GM12878 (cell line): Measurements from ENCODE around the gene SCAMP5. TPM values are rescaled to one million over a fixed set of nuclear protein-coding genes. Genes with fewer than 3 reads are reported as not detected.

ENCODE experiments used
- ATF7 ChIP-seq: fragments of 450-650 bp; IDR thresholded peaks from 2 replicates; pipeline ENCODE4 v1.6.1; 2016; ENCODE audit warnings: low read depth, mild to moderate bottlenecking
- BCL11A ChIP-seq: IDR thresholded peaks from 2 replicates; pipeline ENCODE4 v1.6.1; 2011; ENCODE audit warnings: low read depth, low read length
- BCL3 ChIP-seq: IDR thresholded peaks from 2 replicates; pipeline ENCODE4 v1.6.1; 2011; ENCODE audit warnings: borderline replicate concordance, low read depth, mild to moderate bottlenecking, moderate library complexity, low read length; ENCODE audit not compliant: insufficient read depth, poor library complexity, severe bottlenecking
- BRCA1 ChIP-seq: IDR thresholded peaks from 2 replicates; pipeline ENCODE4 v1.6.1; 2011; ENCODE audit warnings: low read depth, low read length, improper control_type of control experiment
- CBFB ChIP-seq: IDR thresholded peaks from 2 replicates; pipeline ENCODE4 v1.6.1; 2016; ENCODE audit warnings: antibody characterized with exemption, low read depth
- CEBPB ChIP-seq, 2 experiments: fragments of 150-350 bp in 1 of 2; IDR thresholded peaks; 2 replicates each; pipeline ENCODE4 v1.6.1; 2012 to 2014; ENCODE audit warnings: low read depth in 2 of 2, low read length in 2 of 2, borderline replicate concordance in 1 of 2, inconsistent platforms in 1 of 2
- HDGF ChIP-seq: fragments of 450-650 bp; IDR thresholded peaks from 2 replicates; pipeline ENCODE4 v1.6.1; 2016; ENCODE audit warnings: antibody characterized with exemption
- IRF3 ChIP-seq: fragments of 450-650 bp; IDR thresholded peaks from 2 replicates; pipeline ENCODE4 v1.6.1; 2014; ENCODE audit warnings: mild to moderate bottlenecking
- MAX ChIP-seq: IDR thresholded peaks from 2 replicates; pipeline ENCODE4 v1.6.1; 2012; ENCODE audit warnings: low read depth, low read length, improper control_type of control experiment
- MYC ChIP-seq: IDR thresholded peaks from 2 replicates; pipeline ENCODE4 v1.6.1; 2011; ENCODE audit warnings: mild to moderate bottlenecking, low read length, moderate library complexity, inconsistent platforms; ENCODE audit not compliant: insufficient read depth, insufficient replicate concordance, insufficient read length, severe bottlenecking
- NR2C2 ChIP-seq: IDR thresholded peaks from 2 replicates; pipeline ENCODE4 v1.6.1; 2011; ENCODE audit warnings: borderline replicate concordance, low read depth; ENCODE audit not compliant: control insufficient read depth, insufficient read length
- PAX5 ChIP-seq: IDR thresholded peaks from 2 replicates; pipeline ENCODE4 v1.6.1; 2011; ENCODE audit warnings: low read depth, low read length, borderline replicate concordance
- PML ChIP-seq: IDR thresholded peaks from 2 replicates; pipeline ENCODE4 v1.6.1; 2012; ENCODE audit warnings: low read length, inconsistent platforms
- POLR2A ChIP-seq: IDR thresholded peaks from 2 replicates; pipeline ENCODE4 v1.6.1; 2011; ENCODE audit warnings: low read depth, mild to moderate bottlenecking, low read length
- POLR2AphosphoS2 ChIP-seq: IDR thresholded peaks from 2 replicates; pipeline ENCODE4 v1.6.1; 2011; ENCODE audit warnings: low read depth, mild to moderate bottlenecking, low read length, improper control_type of control experiment, moderate library complexity
- POLR2AphosphoS5 ChIP-seq: IDR thresholded peaks from 2 replicates; pipeline ENCODE4 v1.6.1; 2011; ENCODE audit warnings: mild to moderate bottlenecking, low read length, inconsistent platforms
- RUNX3 ChIP-seq: IDR thresholded peaks from 2 replicates; pipeline ENCODE4 v1.6.1; 2012; ENCODE audit warnings: low read length, inconsistent platforms
- SKIL ChIP-seq: fragments of 450-650 bp; IDR thresholded peaks from 2 replicates; pipeline ENCODE4 v1.6.1; 2017; ENCODE audit warnings: mild to moderate bottlenecking, low read depth, inconsistent platforms; ENCODE audit not compliant: poor library complexity, severe bottlenecking
- SMAD5 ChIP-seq: IDR thresholded peaks from 2 replicates; pipeline ENCODE4 v1.6.1; 2016; ENCODE audit warnings: antibody characterized with exemption, low read depth
- SUPT20H ChIP-seq: IDR thresholded peaks from 2 replicates; pipeline ENCODE4 v1.6.1; 2011; ENCODE audit warnings: low read depth, mild to moderate bottlenecking, low read length, moderate library complexity, borderline replicate concordance; ENCODE audit not compliant: control insufficient read depth
- TARDBP ChIP-seq: IDR thresholded peaks from 2 replicates; pipeline ENCODE4 v1.6.1; 2016; ENCODE audit warnings: borderline replicate concordance
- ZBTB4 ChIP-seq: fragments of 450-650 bp; formaldehyde crosslinking; IDR thresholded peaks from 2 replicates; pipeline ENCODE4 v1.4.0; 2022; ENCODE audit warnings: mild to moderate bottlenecking, moderate library complexity
- ZNF207 ChIP-seq: fragments of 450-650 bp; IDR thresholded peaks from 2 replicates; pipeline ENCODE4 v1.6.1; 2014; ENCODE audit warnings: antibody characterized with exemption, mild to moderate bottlenecking, borderline replicate concordance
- ZNF384 ChIP-seq: IDR thresholded peaks from 2 replicates; pipeline ENCODE4 v1.6.1; 2012; ENCODE audit warnings: low read depth, mild to moderate bottlenecking, low read length, improper control_type of control experiment, borderline replicate concordance
- ZNF622 ChIP-seq: fragments of 450-650 bp; IDR thresholded peaks from 2 replicates; pipeline ENCODE4 v1.6.1; 2017; ENCODE audit warnings: mild to moderate bottlenecking, inconsistent platforms
- ZSCAN29 ChIP-seq: fragments of 450-650 bp; IDR thresholded peaks from 2 replicates; pipeline ENCODE4 v1.6.1; 2017; ENCODE audit warnings: mild to moderate bottlenecking, moderate library complexity
- polyA plus RNA-seq, 11 experiments: library from polyadenylated mRNA; depleted of rRNA in 4 of 11; unstranded in 6 of 11; stranded (reverse) in 5 of 11; fragments of >200 nt; fragmentation: Nextera tagmentation in 4 of 11; fragmentation: Illumina TruSeq in 1 of 11; extraction: Ambion mirVana in 4 of 11; extraction: Trizol in 1 of 11; gene quantifications; 1 replicate in 1 of 11; 2 replicates in 10 of 11; pipeline versions ENCODE4 v1.2.1 to v1.2.3, GENCODE V29; 2011 to 2016; ENCODE audit warnings: inconsistent platforms in 2 of 11, missing spikeins in 2 of 11, low read depth in 1 of 11
- total RNA-seq, 4 experiments: library from RNA; depleted of rRNA in 3 of 4; stranded (reverse); fragments of >200 nt in 3 of 4; fragmentation: Illumina TruSeq in 1 of 4; extraction: Trizol in 1 of 4; gene quantifications; 2 replicates each; pipeline versions ENCODE4 v1.2.1 to v1.2.3, GENCODE V29; 2013 to 2021

Gene SCAMP5
- total and polyA plus RNA-seq, 10 of the 15 experiments (the other 5 are each of a cell fraction or from before 2014, with no cell fraction given): 1.6 to 41.6 (median 16.9) TPM

- TF ChIP-seq NR2C2 (no peak), CEBPB (IDR thresholded peaks at IDR 0.05; ENCODE audit: borderline replicate concordance in 1 of 2, low read depth in 2 of 2, low read length in 2 of 2) (no peak), HDGF (no peak), PML (no peak), BCL11A (no peak), ZBTB4 (CRISPR knock-in tag) (no peak), POLR2AphosphoS2 (no peak), SKIL (peak; percentile 32), BRCA1 (no peak), ZNF622 (no peak), TARDBP (no peak), IRF3 (no peak), ZNF207 (no peak), POLR2A (no peak), MYC (no peak), RUNX3 (peak; percentile 98), BCL3 (no peak), ZNF384 (no peak), PAX5 (0 out of 2 replicates have a peak, but pooled peaks have one; percentile 53), MAX (no peak), ZSCAN29 (no peak), SUPT20H (no peak), POLR2AphosphoS5 (no peak), SMAD5 (no peak), ATF7 (no peak), CBFB (peak; percentile 86)
Observed at GRCh38 chr15:75061272-75061671, 65.9 kb downstream of the SCAMP5 start (continued).
